Osteoblast (primary cell): Measurements from ENCODE around the gene IFNL4. TPM values are rescaled to one million over a fixed set of nuclear protein-coding genes. Genes with fewer than 3 reads are reported as not detected.
A peak's percentile ranks its signal among the peaks of the same experiment; 100 is the strongest.
"Not testable (repeated sequence)": the region's sequence is repeated elsewhere in the genome, so short reads cannot be mapped to it uniquely, and the experiment has no call there.

Experiments
- DNase-seq: peaks from one replicate; pipeline ENCODE4 v3.0.0; 2011; ENCODE audit warnings: low spot score, mixed read lengths; ENCODE audit not compliant: insufficient read length; ENCODE audit errors: missing footprints
- H2AFZ ChIP-seq: 2 replicates; pipeline ENCODE4 v1.6.0; 2011; ENCODE audit warnings: mild to moderate bottlenecking, low read length
- H3K27ac ChIP-seq: 2 replicates; pipeline ENCODE4 v1.5.1; 2011; ENCODE audit warnings: mild to moderate bottlenecking, low read depth, low read length, moderate library complexity
- H3K27me3 ChIP-seq: 2 replicates; pipeline ENCODE4 v1.6.0; 2012; ENCODE audit warnings: mild to moderate bottlenecking, control low read depth, inconsistent platforms, low read length, moderate library complexity; ENCODE audit not compliant: insufficient read depth
- H3K36me3 ChIP-seq: 2 replicates; pipeline ENCODE4 v1.5.1; 2011; ENCODE audit warnings: mild to moderate bottlenecking, low read length, control low read depth, moderate library complexity; ENCODE audit not compliant: insufficient read depth
- H3K4me1 ChIP-seq: 2 replicates; pipeline ENCODE4 v1.5.1; 2011; ENCODE audit warnings: mild to moderate bottlenecking, low read length, control low read depth, moderate library complexity; ENCODE audit not compliant: insufficient read depth
- H3K4me2 ChIP-seq: 2 replicates; pipeline ENCODE4 v1.6.0; 2011; ENCODE audit warnings: mild to moderate bottlenecking, low read length; ENCODE audit not compliant: insufficient read depth
- H3K4me3 ChIP-seq: fragments of 200-600 bp; sonication (generic); 3 replicates; pipeline ENCODE4 v1.5.1; 2012; ENCODE audit warnings: mild to moderate bottlenecking, low read length, inconsistent platforms; ENCODE audit not compliant: insufficient read depth
- H3K79me2 ChIP-seq: 2 replicates; pipeline ENCODE4 v1.6.0; 2012; ENCODE audit warnings: mild to moderate bottlenecking, low read length, control low read depth, inconsistent platforms; ENCODE audit not compliant: insufficient read depth
- H3K9me3 ChIP-seq: 2 replicates; pipeline ENCODE4 v1.5.1; 2011; ENCODE audit warnings: low read depth, low read length, control low read depth
- H4K20me1 ChIP-seq: 2 replicates; pipeline ENCODE4 v1.6.0; 2012; ENCODE audit warnings: mild to moderate bottlenecking, low read length, control low read depth; ENCODE audit not compliant: insufficient read depth
- total RNA-seq: library from RNA; depleted of rRNA; stranded (reverse); fragments of >200 nt; gene quantifications from 2 replicates; pipeline ENCODE4 v1.2.3, GENCODE V29; 2012
- TF ChIP-seq, protein P1 (sequence below): IDR thresholded peaks from 2 replicates; pipeline ENCODE4 v1.5.1; 2011; ENCODE audit warnings: mild to moderate bottlenecking, low read depth, low read length, moderate library complexity; ENCODE audit errors: extremely low read depth

Gene IFNL4
- total RNA-seq, 1 donor = not detected

DNA sequence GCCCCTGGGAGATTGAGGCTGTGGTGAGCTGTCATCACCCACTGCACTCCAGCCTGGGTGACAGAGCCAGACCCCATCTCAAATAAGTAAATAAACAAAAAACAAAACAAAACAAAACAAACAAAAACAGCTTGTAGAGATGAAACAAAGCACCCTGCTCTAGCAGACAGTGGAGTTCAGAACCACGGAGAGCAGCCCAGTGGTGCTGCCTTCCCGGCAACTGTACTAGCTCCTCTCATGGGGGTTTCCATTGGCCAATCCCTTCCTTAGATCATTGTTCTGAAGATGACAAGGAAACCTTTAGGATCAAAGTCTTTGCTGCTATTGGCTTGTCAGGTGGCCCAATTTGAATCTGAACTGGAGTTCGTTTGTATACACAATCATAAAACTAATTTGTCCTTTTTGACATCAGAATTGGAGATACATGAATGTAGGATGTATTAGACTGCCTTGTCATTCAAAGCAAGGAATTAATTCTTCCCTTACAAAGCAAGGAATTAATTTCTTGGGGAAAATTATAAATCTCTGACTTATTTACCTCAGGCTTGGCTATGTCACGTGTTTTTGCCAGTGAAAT, 24.9 kb downstream of the IFNL4 start:
- Histone ChIP-seq H3K36me3 (no peaks in the 10 kb centered on the region), H3K27ac (no peak overlapping the region), H3K4me1 (no peaks in the 10 kb centered on the region), H2AFZ (no peak overlapping the region), H3K4me2 (no peak overlapping the region), H3K79me2 (no peaks in the 10 kb centered on the region), H3K9me3 (no peaks in the 10 kb centered on the region), H3K4me3 (no peak overlapping the region), H4K20me1 (no peaks in the 10 kb centered on the region), H3K27me3 (peaks cover 10% of the 10 kb centered on the region)
- peak; percentile 71 for DNase-seq
- TF ChIP-seq, protein P1, sequence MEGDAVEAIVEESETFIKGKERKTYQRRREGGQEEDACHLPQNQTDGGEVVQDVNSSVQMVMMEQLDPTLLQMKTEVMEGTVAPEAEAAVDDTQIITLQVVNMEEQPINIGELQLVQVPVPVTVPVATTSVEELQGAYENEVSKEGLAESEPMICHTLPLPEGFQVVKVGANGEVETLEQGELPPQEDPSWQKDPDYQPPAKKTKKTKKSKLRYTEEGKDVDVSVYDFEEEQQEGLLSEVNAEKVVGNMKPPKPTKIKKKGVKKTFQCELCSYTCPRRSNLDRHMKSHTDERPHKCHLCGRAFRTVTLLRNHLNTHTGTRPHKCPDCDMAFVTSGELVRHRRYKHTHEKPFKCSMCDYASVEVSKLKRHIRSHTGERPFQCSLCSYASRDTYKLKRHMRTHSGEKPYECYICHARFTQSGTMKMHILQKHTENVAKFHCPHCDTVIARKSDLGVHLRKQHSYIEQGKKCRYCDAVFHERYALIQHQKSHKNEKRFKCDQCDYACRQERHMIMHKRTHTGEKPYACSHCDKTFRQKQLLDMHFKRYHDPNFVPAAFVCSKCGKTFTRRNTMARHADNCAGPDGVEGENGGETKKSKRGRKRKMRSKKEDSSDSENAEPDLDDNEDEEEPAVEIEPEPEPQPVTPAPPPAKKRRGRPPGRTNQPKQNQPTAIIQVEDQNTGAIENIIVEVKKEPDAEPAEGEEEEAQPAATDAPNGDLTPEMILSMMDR = no peak

DNA sequence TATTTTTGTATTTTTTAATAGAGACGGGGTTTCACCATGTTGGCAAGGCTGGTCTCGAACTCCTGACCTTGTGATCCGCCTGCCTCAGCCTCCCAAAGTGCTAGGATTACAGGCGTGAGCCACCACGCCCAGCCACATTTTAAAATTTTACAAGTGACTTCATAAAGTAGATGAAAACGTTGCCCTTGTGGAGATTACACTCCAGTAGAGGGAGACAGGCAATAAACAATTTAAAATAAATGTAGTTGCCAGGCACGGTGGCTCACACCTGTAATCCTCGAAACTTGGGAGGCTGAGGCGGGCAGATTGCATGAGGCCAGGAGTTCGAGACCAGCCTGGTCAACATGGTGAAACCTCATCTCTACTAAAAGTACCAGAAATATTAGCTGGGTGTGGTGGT, 29.5 kb downstream of the IFNL4 start:
- H3K27me3 ChIP-seq, H3K4me1 ChIP-seq, H3K4me2 ChIP-seq, H3K27ac ChIP-seq, H3K9me3 ChIP-seq, H3K4me3 ChIP-seq, H4K20me1 ChIP-seq, H3K79me2 ChIP-seq, H3K36me3 ChIP-seq, H2AFZ ChIP-seq, DNase-seq: not testable (repeated sequence)

DNA sequence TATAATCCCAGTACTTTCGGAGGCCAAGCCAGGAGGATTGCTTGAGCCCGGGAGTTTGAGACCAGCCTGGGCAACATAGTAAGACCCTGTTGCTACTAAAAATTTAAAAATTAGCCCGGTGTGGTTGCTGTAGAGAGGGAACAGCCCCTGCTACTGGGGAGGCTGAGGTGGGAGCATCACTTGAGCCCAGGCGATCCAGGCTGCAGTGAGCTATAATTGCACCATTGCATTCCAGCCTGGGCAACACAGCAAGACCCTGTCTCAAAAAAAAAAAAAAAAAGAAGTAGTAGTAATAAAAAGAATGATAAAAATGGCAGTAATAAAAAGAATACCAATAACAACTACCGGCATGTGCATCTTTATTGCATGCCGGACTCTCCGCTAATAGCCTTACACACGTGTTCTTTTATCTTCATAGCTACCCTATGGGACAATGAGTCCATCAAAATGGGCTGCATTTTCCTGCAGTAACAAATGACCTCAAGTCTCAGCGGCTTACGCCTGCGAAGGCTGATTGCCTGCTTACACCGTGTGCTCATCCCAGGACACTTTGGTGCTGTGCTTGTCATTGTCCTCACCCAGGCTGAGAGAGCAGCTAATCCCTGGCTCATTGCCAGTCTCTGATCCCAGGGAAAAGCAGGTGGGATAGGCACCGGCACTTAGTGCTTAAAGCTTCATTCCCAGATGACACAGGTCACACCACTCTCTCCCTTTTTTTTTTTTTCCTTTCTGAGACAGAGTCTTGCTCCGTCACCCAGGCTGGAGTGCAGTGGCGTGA, 30.2 kb downstream of the IFNL4 start:
- Histone ChIP-seq H3K9me3 (no peaks in the 10 kb centered on the region), H3K27me3 (peaks cover 6% of the 10 kb centered on the region), H3K79me2 (no peaks in the 10 kb centered on the region), H3K36me3 (no peaks in the 10 kb centered on the region), H3K4me1 (no peaks in the 10 kb centered on the region), H2AFZ (no peak overlapping the region), H3K4me3 (no peak overlapping the region), H4K20me1 (no peaks in the 10 kb centered on the region), H3K27ac (no peak overlapping the region), H3K4me2 (no peak overlapping the region)
- TF ChIP-seq, protein P1 = no peak
- DNase-seq = no peak

DNA sequence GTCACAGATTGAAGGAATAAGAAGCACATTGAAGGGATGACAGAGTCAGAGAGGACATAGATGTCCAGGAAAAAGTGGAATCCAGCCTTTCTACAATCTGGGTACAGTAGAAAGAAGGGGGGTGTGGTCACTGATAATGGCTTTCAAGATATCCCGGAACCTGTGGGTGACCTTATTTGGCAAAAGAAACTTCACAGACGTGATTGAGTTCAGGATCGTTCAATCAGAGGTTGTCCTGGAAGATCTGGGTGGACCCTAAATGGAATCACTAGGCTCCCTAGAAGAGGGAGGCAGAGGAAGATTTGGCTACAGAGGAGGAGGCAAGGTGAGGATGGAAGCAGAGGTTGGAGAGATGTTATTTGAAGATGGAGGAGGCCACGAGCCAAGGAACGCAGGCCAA, 31.6 kb downstream of the IFNL4 start:
- Histone ChIP-seq H3K36me3 (no peaks in the 10 kb centered on the region), H3K79me2 (no peaks in the 10 kb centered on the region), H3K9me3 (no peaks in the 10 kb centered on the region), H3K27me3 (peaks cover 6% of the 10 kb centered on the region), H3K4me1 (no peaks in the 10 kb centered on the region), H3K4me2 (no peak overlapping the region), H3K27ac (no peak overlapping the region), H2AFZ (no peak overlapping the region), H4K20me1 (no peaks in the 10 kb centered on the region), H3K4me3 (no peak overlapping the region)
- TF ChIP-seq, protein P1 = no peak
- DNase-seq = peak; percentile 31

DNA sequence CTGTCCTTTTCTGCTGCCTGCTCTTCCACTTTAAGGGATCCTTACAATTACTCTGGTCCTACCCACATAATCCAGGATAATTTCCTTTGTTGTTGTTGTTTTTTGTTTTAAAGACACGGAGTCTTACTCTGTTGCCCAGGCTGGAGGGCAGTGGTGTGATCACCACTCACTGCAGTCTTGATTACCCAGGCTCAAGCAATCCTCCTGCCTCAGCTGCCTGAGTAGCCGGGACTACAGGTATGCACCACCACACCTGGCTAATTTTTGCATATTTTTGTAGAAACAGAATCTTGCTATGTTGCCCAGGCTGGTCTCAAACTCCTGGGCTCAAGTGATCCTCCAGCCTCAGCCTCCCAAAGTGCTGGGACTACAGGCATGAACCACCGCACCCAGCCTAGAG, 33.3 kb downstream of the IFNL4 start:
- H3K9me3 ChIP-seq, H2AFZ ChIP-seq, H3K79me2 ChIP-seq, H3K27ac ChIP-seq, H3K4me2 ChIP-seq, H4K20me1 ChIP-seq, DNase-seq, H3K4me3 ChIP-seq, H3K36me3 ChIP-seq, H3K27me3 ChIP-seq, H3K4me1 ChIP-seq: not testable (repeated sequence)
